ENCODE data around the gene GOLT1B. TPM values are rescaled to one million over a fixed set of nuclear protein-coding genes. Genes with fewer than 3 reads are reported as not detected.

The GOLT1B gene
- polyA plus RNA-seq, 1 experiment = 78.0 TPM

GRCh38 chr12:21546716-21547115 lies 45.1 kb downstream of the GOLT1B start:
- Histone ChIP-seq H3K27me3 (ENCODE audit: control insufficient read depth, insufficient read depth, low read length) (no peaks in the 10 kb centered on the region), H3K4me3 (ENCODE audit: low read depth, low read length) (no peak overlapping the region), H3K27ac (ENCODE audit: low read depth, low read length) (no peak overlapping the region), H3K9me3 (ENCODE audit: control insufficient read depth, insufficient read depth, low read length) (no peaks in the 10 kb centered on the region)
- no peak for DNase-seq (ENCODE audit: low read depth, low spot score)
- TF ChIP-seq CTCF (IDR thresholded peaks at IDR 0.05; ENCODE audit: low read depth, low read length) = no peak
- CTCF ChIA-PET = no interaction called here
- POLR2A ChIA-PET = no interaction called here

- no peak for TF ChIP-seq CTCF (IDR thresholded peaks at IDR 0.05; ENCODE audit: low read depth, low read length)
- no peak for DNase-seq (ENCODE audit: low read depth, low spot score)
- POLR2A ChIA-PET = no interaction called here
- CTCF ChIA-PET = no interaction called here
- no peaks in the 10 kb centered on the region for H3K9me3 ChIP-seq (ENCODE audit: control insufficient read depth, insufficient read depth, low read length)
- H3K27me3 ChIP-seq (ENCODE audit: control insufficient read depth, insufficient read depth, low read length) = no peaks in the 10 kb centered on the region
- no peak overlapping the region for H3K4me3 ChIP-seq (ENCODE audit: low read depth, low read length)
- no peak overlapping the region for H3K27ac ChIP-seq (ENCODE audit: low read depth, low read length)
Measured at GRCh38 chr12:21547437-21547836, 45.8 kb downstream of the GOLT1B start.

GRCh38 chr12:21551841-21552465 lies 50.4 kb downstream of the GOLT1B start:
- no peak for DNase-seq (ENCODE audit: low read depth, low spot score)
- H3K4me3 ChIP-seq (ENCODE audit: low read depth, low read length) = no peak overlapping the region
- no peak overlapping the region for H3K27ac ChIP-seq (ENCODE audit: low read depth, low read length)
- ChIA-PET CTCF (no interaction called here), POLR2A (interaction anchor here (1.0 kb wide), 1 partner anchor 106 kb away, joined by 4 read pairs; the partner anchor contains the start of gene LDHB)
- H3K27me3 ChIP-seq (ENCODE audit: control insufficient read depth, insufficient read depth, low read length) = no peaks in the 10 kb centered on the region
- no peaks in the 10 kb centered on the region for H3K9me3 ChIP-seq (ENCODE audit: control insufficient read depth, insufficient read depth, low read length)
- TF ChIP-seq CTCF (IDR thresholded peaks at IDR 0.05; ENCODE audit: low read depth, low read length) = no peak

- ChIA-PET CTCF (interaction anchor here (0.6 kb wide), 2 partner anchors 14 to 145 kb away, joined by 3 to 4 read pairs; no protein-coding TSS in a partner anchor), POLR2A (interaction anchor here (1.0 kb wide), 1 partner anchor 105 kb away, joined by 4 read pairs; the partner anchor contains the start of gene LDHB)
- Histone ChIP-seq H3K27me3 (ENCODE audit: control insufficient read depth, insufficient read depth, low read length) (no peaks in the 10 kb centered on the region), H3K9me3 (ENCODE audit: control insufficient read depth, insufficient read depth, low read length) (no peaks in the 10 kb centered on the region), H3K27ac (ENCODE audit: low read depth, low read length) (no peak overlapping the region), H3K4me3 (ENCODE audit: low read depth, low read length) (no peak overlapping the region)
- DNase-seq (ENCODE audit: low read depth, low spot score) = no peak
- TF ChIP-seq CTCF (IDR thresholded peaks at IDR 0.05; ENCODE audit: low read depth, low read length) = no peak
Measured at GRCh38 chr12:21552635-21553328, 51.2 kb downstream of the GOLT1B start.

GRCh38 chr12:21553329-21553675 lies 51.7 kb downstream of the GOLT1B start:
- H3K4me3 ChIP-seq (ENCODE audit: low read depth, low read length) = no peak overlapping the region
- no peak for TF ChIP-seq CTCF (IDR thresholded peaks at IDR 0.05; ENCODE audit: low read depth, low read length)
- CTCF ChIA-PET = interaction anchor here (0.6 kb wide), 2 partner anchors 14 to 145 kb away, joined by 3 to 4 read pairs; no protein-coding TSS in a partner anchor
- H3K27me3 ChIP-seq (ENCODE audit: control insufficient read depth, insufficient read depth, low read length) = no peaks in the 10 kb centered on the region
- POLR2A ChIA-PET = no interaction called here
- no peaks in the 10 kb centered on the region for H3K9me3 ChIP-seq (ENCODE audit: control insufficient read depth, insufficient read depth, low read length)
- DNase-seq (ENCODE audit: low read depth, low spot score) = no peak
- no peak overlapping the region for H3K27ac ChIP-seq (ENCODE audit: low read depth, low read length)
